Measurements from ENCODE around the gene SH3RF3. TPM values are rescaled to one million over a fixed set of nuclear protein-coding genes. Genes with fewer than 3 reads are reported as not detected.

SH3RF3 gene
- total RNA-seq, 2 donors from 2014 or later: 1.5 to 1.8 TPM

- Histone ChIP-seq H3K9me3 (ENCODE audit: control insufficient read depth, low read length) (no peaks in the 10 kb centered on the region), H3K4me1 (ENCODE audit: control insufficient read depth, insufficient read depth, low read length) (no peaks in the 10 kb centered on the region), H3K36me3 (ENCODE audit: control insufficient read depth, insufficient read depth, low read length) (no peaks in the 10 kb centered on the region), H3K27me3 (ENCODE audit: control insufficient read depth, insufficient read depth, low read length, poor library complexity, severe bottlenecking) (no peaks in the 10 kb centered on the region), H3K4me3 (ENCODE audit: low read length) (no peak overlapping the region), H3K9ac (ENCODE audit: extremely low read depth, low read length, poor library complexity, severe bottlenecking) (no peak overlapping the region), H3K27ac (ENCODE audit: low read depth, low read length) (no peak overlapping the region)
- Mint-ChIP-seq H3K9me3 (no peaks in the 10 kb centered on the region), H3K27ac (no peak overlapping the region), H3K4me3 (no peak overlapping the region), H3K36me3 (ENCODE audit: low read depth) (no peaks in the 10 kb centered on the region), H3K27me3 (ENCODE audit: insufficient read depth) (no peaks in the 10 kb centered on the region), H3K4me1 (peaks cover 7% of the 10 kb centered on the region)
- TF ChIP-seq CTCF (conservative IDR thresholded peaks at IDR 0.05): peak; percentile 49
- DNase-seq: peak; percentile 67
- 75 to 81% methylated on average over 12 to 14 of the region's 14 CpGs for WGBS, 2 experiments (ENCODE audit: insufficient coverage in 1 of 2, insufficient read length in 1 of 2)
Observed at GRCh38 chr2:109188496-109188890, 59.5 kb downstream of the SH3RF3 start.

GRCh38 chr2:109188898-109189297, 59.9 kb downstream of the SH3RF3 start:
- 95 to 100% methylated on average over 1 to 4 of the region's 4 CpGs for whole genome bisulfite sequencing, 2 experiments (ENCODE audit: insufficient coverage in 1 of 2, insufficient read length in 1 of 2)
- no peaks in the 10 kb centered on the region for H3K36me3 ChIP-seq (ENCODE audit: control insufficient read depth, insufficient read depth, low read length)
- H3K9me3 Mint-ChIP-seq: no peaks in the 10 kb centered on the region
- no peak overlapping the region for H3K27ac ChIP-seq (ENCODE audit: low read depth, low read length)
- H3K4me1 ChIP-seq (ENCODE audit: control insufficient read depth, insufficient read depth, low read length): no peaks in the 10 kb centered on the region
- no peak overlapping the region for H3K4me3 ChIP-seq (ENCODE audit: low read length)
- H3K4me3 Mint-ChIP-seq: no peak overlapping the region
- H3K9ac ChIP-seq (ENCODE audit: extremely low read depth, low read length, poor library complexity, severe bottlenecking): no peak overlapping the region
- H3K27ac Mint-ChIP-seq: no peak overlapping the region
- DNase-seq: no peak
- H3K4me1 Mint-ChIP-seq: peaks cover 8% of the 10 kb centered on the region
- no peaks in the 10 kb centered on the region for H3K36me3 Mint-ChIP-seq (ENCODE audit: low read depth)
- H3K27me3 ChIP-seq (ENCODE audit: control insufficient read depth, insufficient read depth, low read length, poor library complexity, severe bottlenecking): no peaks in the 10 kb centered on the region
- TF ChIP-seq CTCF (conservative IDR thresholded peaks at IDR 0.05): no peak
- no peaks in the 10 kb centered on the region for H3K9me3 ChIP-seq (ENCODE audit: control insufficient read depth, low read length)
- H3K27me3 Mint-ChIP-seq (ENCODE audit: insufficient read depth): no peaks in the 10 kb centered on the region

DNA sequence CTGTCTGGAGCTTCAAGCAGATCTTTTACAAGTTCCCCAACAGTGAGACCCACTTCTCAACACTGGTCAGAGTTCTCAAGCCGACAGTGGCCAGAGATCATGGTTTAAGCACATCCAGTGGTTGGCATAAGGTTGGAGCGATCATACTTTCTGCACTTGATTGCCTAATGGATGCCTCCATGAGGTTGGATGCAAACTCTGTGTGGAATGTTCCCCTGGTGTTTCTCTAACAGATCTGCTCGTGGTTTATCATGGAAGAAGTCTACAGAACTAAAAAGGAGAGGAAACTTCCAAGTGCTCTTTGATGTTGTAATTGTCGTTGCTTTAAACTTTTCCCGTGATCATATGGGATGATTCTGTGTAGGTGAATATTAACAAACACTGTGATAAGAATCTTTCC, 60.7 kb downstream of the SH3RF3 start:
- H3K36me3 Mint-ChIP-seq (ENCODE audit: low read depth): no peaks in the 10 kb centered on the region
- no peak for DNase-seq
- no peak overlapping the region for H3K27ac ChIP-seq (ENCODE audit: low read depth, low read length)
- no peaks in the 10 kb centered on the region for H3K9me3 ChIP-seq (ENCODE audit: control insufficient read depth, low read length)
- no peaks in the 10 kb centered on the region for H3K36me3 ChIP-seq (ENCODE audit: control insufficient read depth, insufficient read depth, low read length)
- TF ChIP-seq CTCF (conservative IDR thresholded peaks at IDR 0.05): no peak
- no peaks in the 10 kb centered on the region for H3K4me1 ChIP-seq (ENCODE audit: control insufficient read depth, insufficient read depth, low read length)
- no peak overlapping the region for H3K27ac Mint-ChIP-seq
- H3K27me3 Mint-ChIP-seq (ENCODE audit: insufficient read depth): no peaks in the 10 kb centered on the region
- no peak overlapping the region for H3K9ac ChIP-seq (ENCODE audit: extremely low read depth, low read length, poor library complexity, severe bottlenecking)
- WGBS, 2 experiments (ENCODE audit: insufficient coverage in 1 of 2, insufficient read length in 1 of 2): 96 to 100% methylated on average over 4 to 5 of the region's 5 CpGs
- no peaks in the 10 kb centered on the region for H3K27me3 ChIP-seq (ENCODE audit: control insufficient read depth, insufficient read depth, low read length, poor library complexity, severe bottlenecking)
- peaks cover 8% of the 10 kb centered on the region for H3K4me1 Mint-ChIP-seq
- no peak overlapping the region for H3K4me3 Mint-ChIP-seq
- no peaks in the 10 kb centered on the region for H3K9me3 Mint-ChIP-seq
- H3K4me3 ChIP-seq (ENCODE audit: low read length): no peak overlapping the region
